ENCODE data around the gene GSS. TPM values are rescaled to one million over a fixed set of nuclear protein-coding genes. Genes with fewer than 3 reads are reported as not detected.

Gene GSS
- total and polyA plus RNA-seq, 4 donors: 20.8 to 38.8 (median 35.4) TPM

DNA sequence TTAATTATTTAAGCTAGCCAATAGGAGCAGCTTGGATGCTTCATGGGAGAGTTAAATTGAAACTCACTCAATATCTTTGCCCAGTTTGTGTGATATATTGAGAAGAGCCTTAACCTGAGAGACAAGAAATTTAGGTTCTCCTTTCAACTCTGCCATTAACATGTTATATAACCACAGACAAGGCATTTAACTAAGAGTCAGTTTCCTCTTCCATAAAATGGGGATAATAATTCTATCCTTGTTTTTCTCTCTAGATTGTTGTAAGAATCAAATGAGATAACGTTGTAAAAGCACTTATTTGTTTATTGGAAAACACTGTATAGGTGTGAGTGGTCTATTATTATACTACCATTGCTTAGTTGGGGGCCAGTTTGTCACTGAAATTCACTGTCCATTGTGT, 71.3 kb downstream of the GSS start:
- H3K9ac ChIP-seq (ENCODE audit: low read depth in 1 of 2, low read length in 2 of 2): no peak overlapping the region
- H3K27me3 ChIP-seq (ENCODE audit: control insufficient read depth in 4 of 4, insufficient read depth in 4 of 4, low read length in 3 of 4): no peaks in the 10 kb centered on the region
- no peak overlapping the region for H3K4me3 ChIP-seq (ENCODE audit: low read depth in 1 of 3, low read length in 3 of 3)
- H3K27ac ChIP-seq (ENCODE audit: low read depth in 1 of 2, low read length in 2 of 2): no peak overlapping the region
- peaks cover 2 to 17% (median 15%) of the 10 kb centered on the region in 4 donors for H3K36me3 ChIP-seq (ENCODE audit: control insufficient read depth in 4 of 4, insufficient read depth in 3 of 4, low read depth in 1 of 4, low read length in 3 of 4)
- TF ChIP-seq TAF1 (conservative IDR thresholded peaks at IDR 0.05) (no peak), JUND (IDR thresholded peaks at IDR 0.05) (no peak), HNF4G (IDR thresholded peaks at IDR 0.05) (no peak), RAD21 (IDR thresholded peaks at IDR 0.05) (no peak), HNF4A (conservative IDR thresholded peaks at IDR 0.05) (no peak), ZBTB33 (IDR thresholded peaks at IDR 0.05) (no peak), SP1 (IDR thresholded peaks at IDR 0.05) (no peak), GABPA (IDR thresholded peaks at IDR 0.05 in 1 of 2, conservative IDR thresholded peaks at IDR 0.05 in 1 of 2) (no peak), REST (IDR thresholded peaks at IDR 0.05) (no peak), EGR1 (IDR thresholded peaks at IDR 0.05; ENCODE audit: low read depth in 2 of 2) (no peak), YY1 (IDR thresholded peaks at IDR 0.05) (no peak), RXRA (IDR thresholded peaks at IDR 0.05) (no peak), FOXA1 (IDR thresholded peaks at IDR 0.05) (no peak), NR2F2 (IDR thresholded peaks at IDR 0.05) (no peak), FOXA2 (IDR thresholded peaks at IDR 0.05) (no peak)
- TF ChIP-seq, protein P1, sequence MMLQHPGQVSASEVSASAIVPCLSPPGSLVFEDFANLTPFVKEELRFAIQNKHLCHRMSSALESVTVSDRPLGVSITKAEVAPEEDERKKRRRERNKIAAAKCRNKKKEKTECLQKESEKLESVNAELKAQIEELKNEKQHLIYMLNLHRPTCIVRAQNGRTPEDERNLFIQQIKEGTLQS (IDR thresholded peaks at IDR 0.05): no peak
- TF ChIP-seq, protein P2, sequence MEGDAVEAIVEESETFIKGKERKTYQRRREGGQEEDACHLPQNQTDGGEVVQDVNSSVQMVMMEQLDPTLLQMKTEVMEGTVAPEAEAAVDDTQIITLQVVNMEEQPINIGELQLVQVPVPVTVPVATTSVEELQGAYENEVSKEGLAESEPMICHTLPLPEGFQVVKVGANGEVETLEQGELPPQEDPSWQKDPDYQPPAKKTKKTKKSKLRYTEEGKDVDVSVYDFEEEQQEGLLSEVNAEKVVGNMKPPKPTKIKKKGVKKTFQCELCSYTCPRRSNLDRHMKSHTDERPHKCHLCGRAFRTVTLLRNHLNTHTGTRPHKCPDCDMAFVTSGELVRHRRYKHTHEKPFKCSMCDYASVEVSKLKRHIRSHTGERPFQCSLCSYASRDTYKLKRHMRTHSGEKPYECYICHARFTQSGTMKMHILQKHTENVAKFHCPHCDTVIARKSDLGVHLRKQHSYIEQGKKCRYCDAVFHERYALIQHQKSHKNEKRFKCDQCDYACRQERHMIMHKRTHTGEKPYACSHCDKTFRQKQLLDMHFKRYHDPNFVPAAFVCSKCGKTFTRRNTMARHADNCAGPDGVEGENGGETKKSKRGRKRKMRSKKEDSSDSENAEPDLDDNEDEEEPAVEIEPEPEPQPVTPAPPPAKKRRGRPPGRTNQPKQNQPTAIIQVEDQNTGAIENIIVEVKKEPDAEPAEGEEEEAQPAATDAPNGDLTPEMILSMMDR (IDR thresholded peaks at IDR 0.05; ENCODE audit: low read depth, low read length, missing input control): no peak
- TF ChIP-seq, protein P3, sequence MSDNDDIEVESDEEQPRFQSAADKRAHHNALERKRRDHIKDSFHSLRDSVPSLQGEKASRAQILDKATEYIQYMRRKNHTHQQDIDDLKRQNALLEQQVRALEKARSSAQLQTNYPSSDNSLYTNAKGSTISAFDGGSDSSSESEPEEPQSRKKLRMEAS (IDR thresholded peaks at IDR 0.05): no peak
- no peak for DNase-seq (ENCODE audit: low spot score)
- WGBS: 81% methylated on average over 1 of the region's 1 CpG
- H3K4me1 ChIP-seq (ENCODE audit: control insufficient read depth in 4 of 4, insufficient read depth in 4 of 4, low read length in 3 of 4): peaks cover 2 to 24% (median 11%) of the 10 kb centered on the region in 4 donors
- no peaks in the 10 kb centered on the region for H3K9me3 ChIP-seq (ENCODE audit: control insufficient read depth in 4 of 4, low read length in 3 of 4)
